Stimulated activated CD4-positive, alpha-beta T cell treated with anti-CD3 and anti-CD28 coated beads, Interleukin-1b, Interleukin-23, amount 100 ng/mL, for 4 hours (primary cell): ENCODE measurements around the gene ZNF275.
"Not testable (repeated sequence)": the region's sequence is repeated elsewhere in the genome, so short reads cannot be mapped to it uniquely, and the experiment has no call there.

ENCODE experiments used
- DNase-seq, 2 donors: peaks; one replicate each; pipeline ENCODE4 v3.0.0-alpha.2; 2020; ENCODE audit warnings: low read depth in 2 of 2

ZNF275 gene

GRCh38 chrX:153387987-153388721 lies 54.2 kb downstream of the ZNF275 start:
- no peak for DNase-seq

GRCh38 chrX:153388722-153389459 lies 54.9 kb downstream of the ZNF275 start:
- DNase-seq, result no peak

GRCh38 chrX:153389460-153389768 lies 55.5 kb downstream of the ZNF275 start:
- not testable (repeated sequence) for DNase-seq

- DNase-seq, result no peak
Measured at GRCh38 chrX:153392642-153393321, 58.8 kb downstream of the ZNF275 start.

GRCh38 chrX:153394612-153395011 lies 60.7 kb downstream of the ZNF275 start:
- DNase-seq, result no peak

GRCh38 chrX:153395613-153396319 lies 61.8 kb downstream of the ZNF275 start:
- no peak for DNase-seq

- no peak for DNase-seq
Measured at GRCh38 chrX:153396320-153397195, 62.6 kb downstream of the ZNF275 start.

- DNase-seq, result no peak
Measured at GRCh38 chrX:153397256-153397960, 63.5 kb downstream of the ZNF275 start.

- no peak for DNase-seq
Measured at GRCh38 chrX:153398275-153398960, 64.5 kb downstream of the ZNF275 start.

- DNase-seq, result peak; percentile 34 to 43
Measured at GRCh38 chrX:153400146-153401132, 66.5 kb downstream of the ZNF275 start.

GRCh38 chrX:153401133-153401764 lies 67.3 kb downstream of the ZNF275 start, which contains the start of gene PNMA6E:
Gene PNMA6E (minus strand): TSS chrX:153401350. CDS start chrX:153398849, 2,501 bp downstream.
- DNase-seq, result no peak
